H1 (cell line): ENCODE results near the gene BABAM2. TPM values are rescaled to one million over a fixed set of nuclear protein-coding genes. Genes with fewer than 3 reads are reported as not detected.

Experiments used
- CTCF ChIA-PET: fragments of 300-600 bp; sonication (Branson Sonifier 250); formaldehyde crosslinking; loops from one replicate; lab custom pipeline; 2021; ENCODE audit not compliant: partially characterized antibody; lab: Charles Lee
- POLR2A ChIA-PET: fragments of 300-600 bp; sonication (Branson Sonifier 250); formaldehyde crosslinking; loops from one replicate; lab custom pipeline; 2021; ENCODE audit warnings: inconsistent platforms; ENCODE audit not compliant: partially characterized antibody; lab: Charles Lee
- DNase-seq, 2 experiments: peaks; one replicate each; pipeline versions ENCODE4 v3.0.0 to v3.0.0-alpha.2; 2010 to 2022; ENCODE audit warnings: low spot score in 2 of 2, low read depth in 1 of 2, mixed read lengths in 1 of 2
- FAIRE-seq: peaks from 2 replicates; lab custom pipeline; 2011; peaks lifted over from hg19 to GRCh38; lab: Jason Lieb, UNC
- H2AFZ ChIP-seq: 2 replicates; pipeline ENCODE4 v1.8.1; 2012; ENCODE audit warnings: low read length, inconsistent platforms
- H2AK5ac ChIP-seq: 2 replicates; pipeline ENCODE4 v1.6.1; 2013; ENCODE audit warnings: low read depth, low read length
- H2BK120ac ChIP-seq: replicated peaks from 2 replicates; pipeline ENCODE3; 2013; ENCODE audit warnings: low read depth, low read length, inconsistent platforms
- H2BK12ac ChIP-seq: 2 replicates; pipeline ENCODE4 v1.6.1; 2013; ENCODE audit warnings: low read depth, low read length
- H2BK15ac ChIP-seq: 2 replicates; pipeline ENCODE4 v1.6.1; 2013; ENCODE audit warnings: low read length
- H2BK20ac ChIP-seq: 2 replicates; pipeline ENCODE4 v1.6.1; 2013; ENCODE audit warnings: low read length
- H2BK5ac ChIP-seq: 2 replicates; pipeline ENCODE4 v1.6.1; 2013; ENCODE audit warnings: low read depth, low read length
- H3K14ac ChIP-seq: 2 replicates; pipeline ENCODE4 v1.6.1; 2013; ENCODE audit warnings: inconsistent platforms; ENCODE audit not compliant: insufficient read length
- H3K18ac ChIP-seq: 2 replicates; pipeline ENCODE4 v1.6.1; 2013; ENCODE audit warnings: low read length; ENCODE audit errors: extremely low read depth
- H3K23ac ChIP-seq: 2 replicates; pipeline ENCODE4 v1.6.1; 2013; ENCODE audit warnings: inconsistent platforms; ENCODE audit not compliant: insufficient read length
- H3K23me2 ChIP-seq: 2 replicates; pipeline ENCODE4 v1.6.1; 2013; ENCODE audit warnings: low read depth, low read length
- H3K27ac ChIP-seq: 2 replicates; pipeline ENCODE4 v1.6.1; 2011; ENCODE audit warnings: low read depth, low read length, inconsistent platforms
- H3K27me3 ChIP-seq, 4 experiments: replicated peaks in 1 of 4; 1 replicate in 1 of 4; 2 replicates in 3 of 4; pipeline versions ENCODE4 v1.6.1 to v1.8.1; 2011 to 2013; ENCODE audit warnings: low read length in 3 of 4, mild to moderate bottlenecking in 3 of 4, inconsistent platforms in 2 of 4, mixed read lengths in 2 of 4, moderate library complexity in 1 of 4; ENCODE audit not compliant: control insufficient read depth in 3 of 4, insufficient read depth in 3 of 4; ENCODE audit errors: extremely low read depth in 1 of 4
- H3K36me3 ChIP-seq, 4 experiments: 2 replicates each; pipeline versions ENCODE4 v1.6.1 to v1.8.1; 2011 to 2013; ENCODE audit warnings: mild to moderate bottlenecking in 4 of 4, low read length in 3 of 4, moderate library complexity in 2 of 4, control low read depth in 1 of 4, inconsistent platforms in 1 of 4; ENCODE audit not compliant: insufficient read depth in 4 of 4, control insufficient read depth in 2 of 4
- H3K4ac ChIP-seq: replicated peaks from 2 replicates; pipeline ENCODE3; 2013; ENCODE audit warnings: low read length, low read depth, mixed read lengths, inconsistent platforms; ENCODE audit not compliant: insufficient read length
- H3K4me1 ChIP-seq, 4 experiments: replicated peaks in 1 of 4; 1 replicate in 1 of 4; 2 replicates in 3 of 4; pipeline versions ENCODE4 v1.6.1 to v1.8.1; 2011 to 2013; ENCODE audit warnings: low read length in 3 of 4, inconsistent platforms in 2 of 4, mixed read lengths in 1 of 4; ENCODE audit not compliant: insufficient read depth in 4 of 4, control insufficient read depth in 3 of 4
- H3K4me2 ChIP-seq, 2 experiments: 2 replicates each; pipeline versions ENCODE4 v1.6.1 to v1.8.1; 2011 to 2013; ENCODE audit warnings: low read depth in 2 of 2, low read length in 2 of 2, control low read depth in 1 of 2, inconsistent platforms in 1 of 2, mild to moderate bottlenecking in 1 of 2; ENCODE audit not compliant: insufficient read depth in 1 of 2
- H3K4me3 ChIP-seq, 4 experiments: fragments of 200-600, 300-600 bp in 1 of 4; sonication (generic), shearing (Covaris generic), sonication (Bioruptor Twin) in 1 of 4; 2 replicates each; pipeline versions ENCODE4 v1.5.1 to v1.8.1; 2011 to 2016; ENCODE audit warnings: low read length in 4 of 4, low read depth in 3 of 4, control low read depth in 2 of 4, inconsistent platforms in 2 of 4, mild to moderate bottlenecking in 2 of 4, mixed read lengths in 1 of 4, moderate library complexity in 1 of 4; ENCODE audit not compliant: insufficient read depth in 2 of 4; ENCODE audit errors: extremely low read depth in 1 of 4
- H3K56ac ChIP-seq: replicated peaks from 2 replicates; pipeline ENCODE3; 2013; ENCODE audit warnings: low read depth, mild to moderate bottlenecking, mixed read lengths, low read length, inconsistent platforms; ENCODE audit not compliant: insufficient read length
- H3K79me1 ChIP-seq: 2 replicates; pipeline ENCODE4 v1.6.1; 2013; ENCODE audit warnings: low read depth, low read length, control low read depth
- H3K79me2 ChIP-seq, 2 experiments: 2 replicates each; pipeline versions ENCODE4 v1.6.1 to v1.8.1; 2012 to 2013; ENCODE audit warnings: low read length in 2 of 2, mild to moderate bottlenecking in 2 of 2, inconsistent platforms in 1 of 2; ENCODE audit not compliant: insufficient read depth in 2 of 2, control insufficient read depth in 1 of 2
- H3K9ac ChIP-seq, 4 experiments: replicated peaks in 1 of 4; 1 replicate in 1 of 4; 2 replicates in 3 of 4; pipeline versions ENCODE4 v1.6.1 to v1.8.1; 2011 to 2013; ENCODE audit warnings: low read depth in 3 of 4, low read length in 3 of 4, control low read depth in 2 of 4, mild to moderate bottlenecking in 2 of 4, moderate library complexity in 2 of 4, inconsistent platforms in 1 of 4; ENCODE audit errors: extremely low read depth in 1 of 4
- H3K9me3 ChIP-seq, 2 experiments: 2 replicates each; pipeline versions ENCODE4 v1.6.1 to v1.8.1; 2012 to 2013; ENCODE audit warnings: mild to moderate bottlenecking in 2 of 2, moderate library complexity in 2 of 2, control low read depth in 1 of 2, inconsistent platforms in 1 of 2, low read depth in 1 of 2, low read length in 1 of 2, mixed read lengths in 1 of 2; ENCODE audit not compliant: insufficient read depth in 2 of 2
- H4K20me1 ChIP-seq, 2 experiments: replicated peaks in 1 of 2; 2 replicates each; pipeline versions ENCODE3 to v1.8.1; 2011 to 2013; ENCODE audit warnings: inconsistent platforms in 2 of 2, low read length in 2 of 2, mild to moderate bottlenecking in 1 of 2; ENCODE audit not compliant: insufficient read depth in 2 of 2, control insufficient read depth in 1 of 2
- H4K5ac ChIP-seq: 2 replicates; pipeline ENCODE4 v1.6.1; 2013; ENCODE audit warnings: low read length, low read depth, mixed read lengths, inconsistent platforms; ENCODE audit not compliant: insufficient read length
- H4K8ac ChIP-seq: 2 replicates; pipeline ENCODE4 v1.8.0; 2013; ENCODE audit warnings: mild to moderate bottlenecking, moderate library complexity, low read length, inconsistent platforms; ENCODE audit not compliant: insufficient read depth; ENCODE audit errors: extremely low read depth
- H4K91ac ChIP-seq: replicated peaks from 2 replicates; pipeline ENCODE3; 2013; ENCODE audit warnings: low read length, mixed read lengths, inconsistent platforms; ENCODE audit not compliant: insufficient read length
- ASH2L ChIP-seq: fragments of 200-600, 300-600 bp; sonication (generic); IDR thresholded peaks from one replicate; pipeline ENCODE4 v1.7.1; 2017; ENCODE audit warnings: low read length
- ATF3 ChIP-seq: IDR thresholded peaks from 2 replicates; pipeline ENCODE4 v1.6.1; 2011; ENCODE audit warnings: low read depth, mild to moderate bottlenecking, low read length; ENCODE audit not compliant: insufficient read depth
- BRCA1 ChIP-seq: IDR thresholded peaks from 2 replicates; pipeline ENCODE4 v1.6.1; 2012; ENCODE audit warnings: low read depth, low read length, improper control_type of control experiment
- POLR2AphosphoS5 ChIP-seq: IDR thresholded peaks from 2 replicates; pipeline ENCODE4 v1.6.1; 2011; ENCODE audit warnings: low read depth, low read length
- RBBP5 ChIP-seq: IDR thresholded peaks from 2 replicates; pipeline ENCODE4 v1.7.1; 2012; ENCODE audit warnings: low read depth, mild to moderate bottlenecking, inconsistent platforms, low read length, moderate library complexity, borderline replicate concordance
- SAP30 ChIP-seq: fragments of 300-600 bp; sonication (generic); IDR thresholded peaks from 2 replicates; pipeline ENCODE4 v1.7.1; 2012; ENCODE audit warnings: low read length, moderate library complexity, mild to moderate bottlenecking, inconsistent platforms; ENCODE audit not compliant: insufficient read depth, insufficient replicate concordance
- SUZ12 ChIP-seq: fragments of 200-600 bp; sonication (generic); IDR thresholded peaks from 2 replicates; pipeline ENCODE4 v1.6.1; 2012; ENCODE audit warnings: mild to moderate bottlenecking, inconsistent platforms, low read length, moderate library complexity, mixed read lengths
- TAF7 ChIP-seq: optimal IDR thresholded peaks from 2 replicates; pipeline ENCODE3; 2011; ENCODE audit warnings: low read depth, mild to moderate bottlenecking, inconsistent platforms, low read length, moderate library complexity, borderline replicate concordance
- WGBS, 2 experiments: shearing (Covaris generic) in 1 of 2; methylation state at CpG; one replicate each; pipeline versions ENCODE4 v1.1.6 to v1.1.7; 2013 to 2015; ENCODE audit warnings: low lambda C conversion rate in 2 of 2, mixed read lengths in 2 of 2, inconsistent platforms in 1 of 2, low coverage in 1 of 2, missing lambda C conversion rate in 1 of 2; ENCODE audit not compliant: insufficient replicate concordance in 2 of 2, insufficient coverage in 1 of 2, insufficient read length in 1 of 2; ENCODE audit errors: extremely low coverage in 1 of 2, missing lambda C conversion rate in 1 of 2; 5-methylcytosine and 5-hydroxymethylcytosine counted together
- polyA plus RNA-seq, 7 experiments: library from polyadenylated mRNA; depleted of rRNA in 3 of 7; stranded (reverse) in 5 of 7; unstranded in 2 of 7; fragments of >200 nt in 5 of 7; fragments of 200-250 nt in 2 of 7; gene quantifications; 1 replicate in 5 of 7; 2 replicates in 1 of 7; 4 replicates in 1 of 7; pipeline versions ENCODE4 v1.2.1 to v1.2.3, GENCODE V29; 2011 to 2013; ENCODE audit warnings: missing spikeins in 2 of 7, mixed read lengths in 2 of 7
- total RNA-seq: library from RNA; stranded (reverse); fragmentation: NEBNext Ultra II Directional; extraction: Animal tissue kit (Norgen Biotek cat#: 25700); gene quantifications from 2 replicates; pipeline ENCODE4 v1.2.1, GENCODE V29; 2021
- TF ChIP-seq, protein P1 (sequence below): IDR thresholded peaks from 2 replicates; pipeline ENCODE4 v1.6.1; 2011; ENCODE audit warnings: low read length, improper control_type of control experiment

Gene BABAM2
- total and polyA plus RNA-seq, 2 of the 8 experiments (the other 6 are each of a cell fraction or from before 2014, with no cell fraction given): 15.8 to 20.9 TPM

DNA sequence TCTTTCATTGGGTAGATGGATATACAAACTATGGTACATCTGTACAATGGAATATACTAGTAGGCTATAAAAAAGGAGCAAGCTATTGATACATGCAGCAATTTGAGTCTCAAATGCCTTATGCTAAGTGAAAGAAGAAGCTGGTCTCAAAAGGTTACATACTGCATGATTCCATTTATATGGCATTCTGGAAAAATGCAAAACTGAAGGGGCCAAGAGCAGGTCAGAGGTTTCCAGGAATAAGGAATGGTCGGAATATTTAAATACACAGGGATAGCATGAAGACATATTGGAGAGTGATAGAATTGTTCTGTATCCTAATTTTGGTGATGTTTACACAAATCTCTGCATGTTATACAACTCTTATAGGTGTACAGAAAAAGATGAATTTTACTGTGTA lies 85.8 kb downstream of the BABAM2 start:
- H3K23ac ChIP-seq: no peak overlapping the region
- H3K9me3 ChIP-seq: no peaks in the 10 kb centered on the region
- no peak overlapping the region for H4K8ac ChIP-seq
- H2BK15ac ChIP-seq: no peak overlapping the region
- H4K5ac ChIP-seq: no peak overlapping the region
- no peak overlapping the region for H3K9ac ChIP-seq
- H2BK5ac ChIP-seq: no peak overlapping the region
- H2BK120ac ChIP-seq: no peak overlapping the region
- no peak overlapping the region for H3K14ac ChIP-seq
- ChIA-PET CTCF (no interaction called here), POLR2A (no interaction called here)
- DNase-seq: no peak
- H3K4me1 ChIP-seq: peaks cover 0 to 2% (median 0%) of the 10 kb centered on the region in 4 experiments; a peak in 1 of 7 replicates
- no peak overlapping the region for H3K4me3 ChIP-seq
- H3K23me2 ChIP-seq: no peaks in the 10 kb centered on the region
- FAIRE-seq: no peak
- 86% methylated on average over 1 of the region's 1 CpG; no CpG with 5 or more reads in 1 of the 2 experiments for WGBS, 2 experiments
- H3K36me3 ChIP-seq: no peaks in the 10 kb centered on the region
- H2BK20ac ChIP-seq: no peak overlapping the region
- H3K4ac ChIP-seq: no peak overlapping the region
- no peak overlapping the region for H4K91ac ChIP-seq
- no peak overlapping the region for H3K27ac ChIP-seq
- H3K79me2 ChIP-seq: no peaks in the 10 kb centered on the region
- no peak overlapping the region for H2BK12ac ChIP-seq
- no peak overlapping the region for H2AK5ac ChIP-seq
- H3K4me2 ChIP-seq: no peak overlapping the region
- H3K56ac ChIP-seq: no peak overlapping the region
- no peak overlapping the region for H3K18ac ChIP-seq
- no peaks in the 10 kb centered on the region for H3K79me1 ChIP-seq
- H2AFZ ChIP-seq: no peak overlapping the region
- H4K20me1 ChIP-seq: peaks cover 0 to 1% of the 10 kb centered on the region in 2 experiments
- no peaks in the 10 kb centered on the region for H3K27me3 ChIP-seq
- TF ChIP-seq TAF7 (no peak), SAP30 (no peak), ATF3 (no peak), POLR2AphosphoS5 (no peak), SUZ12 (no peak), ASH2L (no peak), RBBP5 (no peak), BRCA1 (no peak)
- TF ChIP-seq, protein P1, sequence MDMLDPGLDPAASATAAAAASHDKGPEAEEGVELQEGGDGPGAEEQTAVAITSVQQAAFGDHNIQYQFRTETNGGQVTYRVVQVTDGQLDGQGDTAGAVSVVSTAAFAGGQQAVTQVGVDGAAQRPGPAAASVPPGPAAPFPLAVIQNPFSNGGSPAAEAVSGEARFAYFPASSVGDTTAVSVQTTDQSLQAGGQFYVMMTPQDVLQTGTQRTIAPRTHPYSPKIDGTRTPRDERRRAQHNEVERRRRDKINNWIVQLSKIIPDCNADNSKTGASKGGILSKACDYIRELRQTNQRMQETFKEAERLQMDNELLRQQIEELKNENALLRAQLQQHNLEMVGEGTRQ: no peak
